HG03520 (cell line): Measurements from ENCODE around the gene BTBD7.
"Not testable (repeated sequence)": the region's sequence is repeated elsewhere in the genome, so short reads cannot be mapped to it uniquely, and the experiment has no call there.

Experiments
- ATAC-seq: cut with Tn5 transposase; IDR thresholded peaks from one replicate; pipeline ENCODE4 v1.9.1; 2021; ENCODE audit warnings: mild to moderate bottlenecking, moderate library complexity; ENCODE audit not compliant: unreplicated experiment

BTBD7 gene

GRCh38 chr14:93263416-93263815 is 69.4 kb downstream of the BTBD7 start:
- no peak for ATAC-seq

DNA sequence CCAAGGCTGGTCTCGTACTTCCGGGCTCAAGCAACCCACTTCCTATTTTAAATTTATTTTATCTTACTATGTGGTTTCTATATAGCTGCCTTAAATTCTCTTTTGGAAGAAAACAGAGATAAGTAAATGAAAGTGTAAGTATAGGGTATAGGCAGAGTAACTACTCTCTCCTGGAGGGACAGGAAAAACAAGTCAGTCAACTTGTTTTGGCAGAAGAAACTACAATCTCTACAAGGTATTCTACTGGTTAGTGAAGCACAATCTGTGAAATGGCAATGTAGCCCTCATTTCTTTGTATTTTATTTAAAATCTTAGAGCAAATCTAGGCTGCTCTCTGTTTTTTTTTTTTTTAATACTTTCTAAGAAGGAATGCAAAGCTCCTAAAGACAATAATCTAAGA is 70.4 kb downstream of the BTBD7 start:
- ATAC-seq, result no peak

- ATAC-seq, result no peak
Observed at GRCh38 chr14:93249128-93249831, 83.6 kb downstream of the BTBD7 start.

- no peak for ATAC-seq
Observed at GRCh38 chr14:93246534-93246933, 86.3 kb downstream of the BTBD7 start.

DNA sequence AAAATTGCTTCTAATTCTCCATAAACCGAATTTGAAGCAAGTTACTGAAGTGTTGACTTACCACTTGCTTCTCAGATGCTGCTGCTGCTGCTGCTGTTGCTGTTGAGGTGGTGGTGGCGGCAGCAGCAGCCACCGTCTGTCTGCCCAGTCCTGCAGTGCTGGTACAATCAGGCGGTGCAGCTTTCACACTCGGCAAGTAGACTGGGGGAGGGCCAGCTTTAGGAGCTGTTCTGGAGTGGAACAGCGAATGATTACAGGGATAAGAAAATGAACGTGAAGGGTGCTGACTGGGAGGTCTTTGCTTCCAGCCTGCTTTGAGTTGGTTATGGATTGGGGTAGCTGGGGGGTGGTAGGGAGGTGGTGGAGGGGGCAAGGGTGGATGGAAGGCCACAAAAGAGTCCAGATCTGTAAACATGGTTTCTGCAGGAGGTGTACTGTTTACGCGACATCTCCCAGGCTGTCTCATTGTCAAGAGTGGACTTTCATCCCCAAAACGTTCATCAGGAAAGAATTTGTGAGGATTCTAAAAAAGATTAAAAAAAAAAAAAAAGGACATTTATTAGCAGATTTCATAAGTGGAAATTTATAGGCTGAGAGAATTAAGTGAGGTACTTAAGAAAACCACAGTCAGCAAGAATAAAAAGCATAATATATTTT is 86.9 kb downstream of the BTBD7 start:
- ATAC-seq, result no peak

- no peak for ATAC-seq
Observed at GRCh38 chr14:93240678-93241000, 92.2 kb downstream of the BTBD7 start.

DNA sequence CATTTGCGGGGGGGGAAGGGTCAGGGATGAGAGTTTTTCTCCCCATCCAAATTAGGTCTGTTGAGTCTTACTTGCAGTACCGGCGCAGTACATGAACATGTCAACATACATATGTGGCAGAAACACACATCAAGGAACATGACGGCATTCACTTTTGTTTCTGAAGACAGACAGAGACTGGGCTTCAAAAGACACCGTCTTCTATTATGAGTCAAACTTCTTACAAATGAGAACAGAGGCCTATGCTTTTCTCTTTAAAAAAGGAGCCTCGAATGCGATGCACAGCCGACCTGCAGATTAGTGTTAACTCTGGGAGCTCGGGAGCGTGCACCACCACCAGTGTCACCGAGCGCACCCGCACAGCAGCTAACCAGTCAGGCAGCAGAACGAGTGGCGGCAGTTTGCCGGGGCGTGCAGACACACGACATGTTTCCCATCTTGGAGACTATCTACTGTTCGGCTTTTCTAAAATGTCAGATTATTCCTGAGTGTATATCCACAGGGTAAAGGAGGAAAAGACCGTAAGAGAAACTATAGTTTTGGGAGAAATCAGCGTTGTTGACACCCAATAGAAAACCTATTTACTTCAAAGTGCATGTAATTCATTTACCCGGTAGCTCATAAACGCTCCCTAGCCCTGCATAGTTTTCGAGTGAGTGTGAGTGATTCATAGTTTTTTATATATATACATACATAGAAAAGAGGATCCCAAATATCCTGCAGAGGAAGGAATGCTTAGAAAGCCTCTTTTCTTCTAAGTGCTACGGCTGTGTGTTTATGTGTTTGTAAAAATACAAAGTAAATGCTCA is 92.8 kb downstream of the BTBD7 start:
- no peak for ATAC-seq

DNA sequence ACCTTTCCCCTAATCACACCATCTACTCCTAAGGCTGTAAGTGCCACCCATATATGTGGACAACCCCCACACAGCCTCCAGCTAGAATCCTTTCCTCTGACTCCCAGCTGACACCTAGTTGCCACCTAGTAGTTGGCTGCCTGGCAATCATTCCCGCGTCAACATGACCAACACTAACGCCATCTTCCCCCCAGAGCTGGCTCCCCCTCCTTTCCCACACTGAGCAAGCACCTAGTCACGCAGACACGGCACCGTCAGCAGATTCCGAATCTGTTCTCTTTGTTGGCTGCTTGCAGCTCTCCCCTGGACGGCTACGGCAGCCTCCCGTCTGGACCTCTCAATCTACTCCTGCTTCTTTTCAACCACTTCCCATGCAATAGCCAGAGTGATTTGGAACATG is 98.0 kb downstream of the BTBD7 start:
- no peak for ATAC-seq

GRCh38 chr14:93233078-93233477 is 99.8 kb downstream of the BTBD7 start:
- not testable (repeated sequence) for ATAC-seq

DNA sequence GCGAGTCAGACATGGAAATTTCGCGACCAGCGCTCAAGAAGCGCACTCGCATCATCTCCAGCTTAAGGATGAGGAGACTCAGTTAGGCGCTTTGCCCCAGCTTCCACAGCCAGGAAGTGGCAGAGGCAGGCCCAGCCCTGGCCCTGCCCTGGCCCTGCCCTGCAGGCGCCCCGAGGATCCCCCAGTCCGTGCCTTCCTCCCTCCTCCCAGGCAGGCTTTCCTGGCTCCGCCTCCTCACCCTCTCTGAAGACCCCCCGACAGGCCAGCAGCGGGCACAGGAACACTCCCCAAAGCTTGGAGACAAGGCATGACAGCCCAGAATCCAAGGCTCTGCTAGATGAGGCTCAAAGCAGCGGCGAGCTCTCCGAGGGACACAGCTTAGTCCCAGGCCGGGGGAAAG is 100.7 kb downstream of the BTBD7 start:
- ATAC-seq, result no peak

DNA sequence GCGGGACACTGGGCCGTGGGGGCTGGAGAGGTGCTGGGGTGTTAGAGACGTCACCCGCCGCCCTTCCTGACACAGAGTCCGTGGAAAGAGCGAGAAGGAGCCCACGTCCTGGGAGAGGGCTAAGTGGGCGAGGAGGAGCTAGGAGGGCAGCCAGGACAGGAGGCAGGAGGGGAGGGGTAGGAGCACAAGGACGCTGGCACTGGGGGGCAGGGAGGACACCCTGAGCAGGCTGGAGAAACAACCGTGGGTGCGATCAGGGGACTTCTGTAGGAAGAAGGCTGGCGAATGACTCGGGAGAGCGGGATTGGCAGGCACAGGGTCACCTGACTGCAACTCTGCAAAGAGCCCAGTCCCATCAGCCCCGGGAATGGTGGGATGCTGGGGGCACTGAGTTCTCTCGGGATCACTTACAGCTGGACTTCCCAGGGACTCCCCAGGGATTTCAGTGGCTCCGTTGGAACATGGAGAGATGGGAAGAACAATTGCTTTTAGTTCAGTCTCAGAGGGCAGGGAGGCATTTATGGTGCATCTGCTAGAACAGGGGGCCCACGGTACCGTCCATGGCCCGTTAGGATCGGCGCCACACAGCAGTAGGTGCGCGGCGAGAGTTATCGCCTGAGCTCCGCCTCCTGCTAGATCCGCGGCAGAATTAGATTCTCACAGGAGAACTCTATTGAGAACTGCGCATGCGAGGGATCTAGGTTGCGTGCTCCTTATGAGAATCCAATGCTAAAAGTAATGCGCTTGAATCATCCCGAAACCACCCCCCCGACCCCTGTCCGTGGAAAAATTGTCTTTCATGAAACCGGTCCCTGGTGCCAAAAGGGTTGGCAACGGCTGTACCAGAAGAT is 101.5 kb downstream of the BTBD7 start:
- ATAC-seq, result no peak

DNA sequence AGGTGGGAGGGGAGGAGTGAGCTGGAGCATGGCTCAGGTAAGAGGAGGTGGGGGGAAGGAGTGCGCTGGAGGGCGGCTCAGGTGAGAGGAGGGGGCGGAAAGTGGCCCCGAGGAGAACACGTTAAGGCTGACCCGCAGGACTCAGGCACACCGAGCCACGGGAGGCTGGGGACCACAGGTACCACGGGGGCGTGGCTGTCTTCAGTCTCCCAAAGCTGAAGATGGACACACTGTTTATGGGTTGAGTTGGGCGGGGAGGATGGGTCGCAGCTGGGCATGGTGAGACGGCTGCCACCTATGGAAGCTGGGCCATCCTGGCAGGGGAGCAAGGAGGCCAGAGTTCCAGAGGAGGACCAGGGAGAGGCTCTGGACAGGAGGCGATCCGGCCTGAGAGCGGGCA is 102.3 kb downstream of the BTBD7 start:
- no peak for ATAC-seq

GRCh38 chr14:93228550-93228949 is 104.3 kb downstream of the BTBD7 start:
- no peak for ATAC-seq

GRCh38 chr14:93223565-93223964 is 109.3 kb downstream of the BTBD7 start:
- ATAC-seq, result no peak

- ATAC-seq, result no peak
Observed at GRCh38 chr14:93220509-93220908, 112.3 kb downstream of the BTBD7 start.

DNA sequence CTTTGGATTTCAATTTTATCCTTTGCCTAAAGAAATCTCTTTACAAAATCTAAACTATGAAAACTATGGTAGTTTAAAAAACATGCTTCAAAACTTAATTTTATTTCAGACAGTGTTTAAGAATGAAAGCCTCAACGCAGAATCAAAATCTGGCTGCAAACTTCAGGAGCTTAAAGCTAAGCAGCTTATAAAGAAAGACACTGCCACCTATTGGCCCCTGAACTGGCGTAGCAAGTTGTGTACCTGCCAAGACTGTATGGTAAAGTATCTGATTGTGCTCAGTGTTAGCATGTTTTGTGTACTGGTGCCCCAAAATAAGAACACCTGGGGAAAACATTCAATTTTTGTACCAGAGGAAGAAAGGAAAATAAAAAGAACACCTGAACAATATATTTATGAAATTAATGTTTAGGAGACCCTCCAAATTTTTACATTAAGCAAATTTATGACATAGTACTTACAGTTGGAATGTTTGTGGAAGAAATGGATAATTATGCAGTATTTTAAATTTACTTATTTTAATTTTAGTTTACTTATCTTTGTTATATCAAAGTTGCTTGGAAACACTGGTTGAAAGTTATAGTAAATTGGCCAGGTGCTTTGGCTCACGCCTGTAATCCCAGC is 113.6 kb downstream of the BTBD7 start:
- ATAC-seq, result no peak

- ATAC-seq, result no peak
Observed at GRCh38 chr14:93214598-93214997, 118.2 kb downstream of the BTBD7 start.

DNA sequence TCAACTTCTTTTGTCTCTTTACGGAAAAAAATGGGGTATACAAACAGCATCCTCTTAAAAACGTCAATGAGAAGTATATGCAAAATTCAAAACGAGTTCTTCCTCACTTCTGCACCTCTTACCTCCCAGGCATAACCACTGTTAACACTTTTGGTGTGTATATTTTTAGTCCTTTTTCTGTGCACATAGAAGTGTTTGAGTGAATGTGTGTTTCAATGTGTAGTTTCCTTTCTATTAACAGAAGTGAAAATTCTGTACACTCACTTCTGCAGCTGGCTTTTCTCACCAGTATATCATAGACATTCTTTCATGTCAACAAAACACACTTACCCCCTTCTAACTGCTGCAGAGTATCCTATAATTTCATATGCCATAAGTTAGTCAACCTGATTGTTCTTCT is 120.4 kb downstream of the BTBD7 start:
- ATAC-seq, result peak; percentile 51

- peak; percentile 29 for ATAC-seq
Observed at GRCh38 chr14:93207468-93208308, 125.1 kb downstream of the BTBD7 start.
